Fibroblast of mammary gland (primary cell): ENCODE results near the gene CCN2.

ENCODE experiments used
- DNase-seq: peaks from one replicate; pipeline ENCODE4 v3.0.0-alpha.2; 2010; ENCODE audit warnings: low read depth
- H3K4me3 ChIP-seq: 2 replicates; pipeline ENCODE4 v1.5.1; 2011; ENCODE audit warnings: low read depth, mild to moderate bottlenecking, low read length, moderate library complexity; ENCODE audit not compliant: control insufficient read depth
- TF ChIP-seq, protein P1 (sequence below): conservative IDR thresholded peaks from 2 replicates; pipeline ENCODE4 v1.5.1; 2011; ENCODE audit warnings: low read depth, low read length, inconsistent platforms; ENCODE audit not compliant: control insufficient read depth, insufficient read depth

Gene CCN2

DNA sequence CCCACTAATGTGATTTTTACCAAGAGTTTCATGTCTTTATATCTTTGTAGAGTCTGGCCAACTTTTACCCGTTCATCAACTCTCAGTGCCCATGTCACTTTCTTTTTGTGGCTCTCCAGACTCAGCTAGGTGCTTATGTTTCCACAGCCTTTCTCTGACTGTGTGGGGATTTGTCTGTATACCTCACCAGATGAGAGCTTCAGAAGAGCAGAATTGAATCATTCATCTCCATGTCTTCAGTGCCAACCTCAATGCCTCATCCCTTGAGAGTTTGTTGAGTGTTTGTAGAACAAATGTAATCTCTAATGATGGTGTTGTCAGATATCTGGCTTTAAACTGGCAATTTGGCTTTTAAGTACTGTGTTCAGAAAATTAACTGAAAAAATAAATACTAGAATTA lies 16.8 kb upstream of the CCN2 start:
- TF ChIP-seq, protein P1, sequence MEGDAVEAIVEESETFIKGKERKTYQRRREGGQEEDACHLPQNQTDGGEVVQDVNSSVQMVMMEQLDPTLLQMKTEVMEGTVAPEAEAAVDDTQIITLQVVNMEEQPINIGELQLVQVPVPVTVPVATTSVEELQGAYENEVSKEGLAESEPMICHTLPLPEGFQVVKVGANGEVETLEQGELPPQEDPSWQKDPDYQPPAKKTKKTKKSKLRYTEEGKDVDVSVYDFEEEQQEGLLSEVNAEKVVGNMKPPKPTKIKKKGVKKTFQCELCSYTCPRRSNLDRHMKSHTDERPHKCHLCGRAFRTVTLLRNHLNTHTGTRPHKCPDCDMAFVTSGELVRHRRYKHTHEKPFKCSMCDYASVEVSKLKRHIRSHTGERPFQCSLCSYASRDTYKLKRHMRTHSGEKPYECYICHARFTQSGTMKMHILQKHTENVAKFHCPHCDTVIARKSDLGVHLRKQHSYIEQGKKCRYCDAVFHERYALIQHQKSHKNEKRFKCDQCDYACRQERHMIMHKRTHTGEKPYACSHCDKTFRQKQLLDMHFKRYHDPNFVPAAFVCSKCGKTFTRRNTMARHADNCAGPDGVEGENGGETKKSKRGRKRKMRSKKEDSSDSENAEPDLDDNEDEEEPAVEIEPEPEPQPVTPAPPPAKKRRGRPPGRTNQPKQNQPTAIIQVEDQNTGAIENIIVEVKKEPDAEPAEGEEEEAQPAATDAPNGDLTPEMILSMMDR: no peak
- DNase-seq: peak; percentile 4
- H3K4me3 ChIP-seq: no peak overlapping the region

DNA sequence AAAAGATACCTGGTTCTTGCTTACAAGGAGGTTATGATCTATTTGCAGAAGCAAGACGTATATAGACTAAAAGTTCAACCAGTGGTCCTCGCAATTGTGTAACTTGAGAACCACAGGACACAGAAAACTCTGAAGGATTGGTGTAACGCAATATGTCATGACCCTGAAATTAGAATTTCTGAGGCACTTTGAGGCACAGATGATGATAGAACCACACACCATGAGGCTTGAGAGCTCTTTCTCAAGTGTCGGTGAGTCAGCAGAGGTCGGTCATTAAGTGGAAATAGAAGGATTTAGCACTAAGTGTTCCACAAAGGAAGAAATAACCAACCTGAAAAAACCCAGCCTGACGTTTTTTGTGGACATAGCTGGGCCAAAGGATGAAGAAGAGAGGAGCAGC lies 15.3 kb upstream of the CCN2 start:
- no peak overlapping the region for H3K4me3 ChIP-seq
- peak; percentile 74 for DNase-seq
- TF ChIP-seq, protein P1: no peak

DNA sequence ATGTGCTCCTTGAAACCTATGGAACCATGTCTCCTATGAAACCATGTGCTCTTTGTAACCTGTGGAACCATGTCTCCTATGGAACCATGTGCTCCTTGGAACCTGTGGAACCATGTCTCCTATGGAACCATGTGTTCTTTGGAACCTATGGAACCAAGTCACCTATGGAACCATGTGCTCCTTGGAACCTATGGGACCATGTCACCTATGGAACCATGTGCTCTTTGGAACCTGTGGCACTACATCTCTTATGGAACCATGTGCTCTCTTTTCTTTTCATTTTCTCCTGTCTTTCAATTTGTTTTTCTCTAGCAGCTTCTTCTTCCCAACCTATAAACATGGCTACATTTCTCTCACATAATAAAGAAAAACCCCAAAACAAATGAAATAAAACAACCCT lies 11.9 kb upstream of the CCN2 start:
- DNase-seq: no peak
- H3K4me3 ChIP-seq: no peak overlapping the region
- TF ChIP-seq, protein P1: no peak

DNA sequence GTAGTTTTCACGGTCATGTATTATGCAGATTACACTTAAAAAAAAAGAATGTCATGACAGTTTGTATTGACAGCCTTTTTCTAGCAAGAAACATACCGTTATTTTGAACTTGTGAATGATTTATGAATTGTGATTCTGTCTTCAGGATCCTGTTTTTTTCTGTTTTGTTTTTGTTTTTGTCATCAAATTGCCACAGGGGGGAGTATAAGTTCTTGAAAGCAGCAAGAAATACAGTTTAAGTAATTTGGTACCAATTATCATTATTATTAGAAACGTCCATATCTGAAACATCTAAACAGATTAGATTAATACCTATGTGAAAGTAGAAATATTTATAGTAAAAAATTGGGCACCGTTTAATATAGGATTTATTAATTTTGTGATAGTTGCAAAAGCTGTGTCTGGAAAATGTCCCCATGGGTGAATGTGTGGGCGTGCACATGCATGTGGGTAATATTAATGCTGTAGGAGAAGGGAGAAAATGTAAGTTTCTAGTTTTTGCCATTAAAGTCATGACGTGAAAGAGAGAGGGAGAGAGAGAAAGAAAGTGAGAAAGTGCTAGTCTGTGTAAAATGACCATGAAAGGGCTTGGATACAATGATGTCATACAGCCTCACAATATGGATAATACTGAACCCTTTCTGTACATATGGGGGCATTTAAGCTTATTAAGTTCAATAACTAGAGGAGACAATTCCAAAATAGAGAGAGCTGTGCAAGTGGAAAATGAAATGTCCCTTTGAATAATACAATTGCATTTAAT lies 9.4 kb upstream of the CCN2 start:
- TF ChIP-seq, protein P1: peak; percentile 41
- no peak overlapping the region for H3K4me3 ChIP-seq
- DNase-seq: peak; percentile 52

DNA sequence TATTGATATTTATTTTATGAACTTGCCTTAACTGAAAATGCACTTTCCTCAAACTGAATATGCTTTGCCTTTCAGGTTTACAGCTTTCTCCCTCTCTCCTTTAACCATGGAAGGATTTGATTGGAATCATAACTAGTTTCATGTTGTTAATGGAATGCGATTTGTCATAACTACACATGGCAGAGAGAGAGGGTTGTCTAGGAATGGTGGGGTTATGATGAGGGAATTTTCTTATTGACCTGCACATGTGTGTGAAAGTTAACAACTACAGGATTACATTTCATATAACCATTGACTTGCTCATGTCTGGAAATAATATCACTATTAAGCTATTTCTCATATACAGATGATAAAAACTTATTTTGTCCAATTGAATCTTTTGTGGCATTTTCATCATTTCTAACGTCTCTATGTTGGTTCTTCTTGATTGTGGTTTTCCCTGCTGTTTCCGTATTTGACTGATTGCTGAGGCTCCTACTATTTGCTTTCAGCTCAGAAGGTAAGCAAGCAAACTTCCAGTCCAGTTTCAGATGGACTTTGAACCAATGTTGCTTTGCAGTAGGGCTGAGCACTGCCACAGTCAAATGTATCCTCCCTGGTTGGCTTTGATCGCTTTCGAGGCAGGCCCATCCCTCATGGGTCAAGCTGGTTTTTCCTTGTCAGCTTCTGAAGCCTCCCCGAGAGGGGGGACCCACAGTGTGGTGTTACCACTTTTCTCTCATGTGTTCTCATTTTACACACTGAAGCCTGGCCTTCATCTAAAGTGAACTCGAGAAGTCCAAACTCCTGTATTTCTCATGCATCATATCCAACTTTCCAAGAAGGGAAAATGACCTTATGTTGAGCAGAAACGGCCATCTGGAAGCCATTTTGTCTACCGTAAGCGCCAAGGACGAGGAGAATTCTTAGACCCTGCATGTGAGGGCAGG lies 7.6 kb upstream of the CCN2 start:
- TF ChIP-seq, protein P1: no peak
- no peak overlapping the region for H3K4me3 ChIP-seq
- no peak for DNase-seq

DNA sequence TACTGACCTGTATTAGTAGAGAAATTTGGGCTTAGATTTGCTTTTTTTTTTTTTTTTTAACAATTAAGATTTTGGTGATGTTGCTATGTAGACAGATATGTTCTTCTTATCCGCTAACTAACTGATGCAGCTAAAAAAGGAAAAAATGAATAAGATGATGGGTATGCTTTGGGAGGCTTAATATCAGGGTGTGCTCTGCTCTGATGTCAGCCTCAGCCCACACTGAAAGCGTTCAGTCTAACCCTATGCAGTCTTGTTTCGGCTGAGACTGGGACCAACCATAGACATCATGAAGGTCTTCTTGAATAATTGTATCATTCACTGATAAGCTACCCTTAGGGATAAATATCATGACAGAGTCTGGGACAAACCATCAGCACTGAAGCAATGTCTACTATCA lies 6.9 kb upstream of the CCN2 start:
- H3K4me3 ChIP-seq: no peak overlapping the region
- DNase-seq: no peak
- TF ChIP-seq, protein P1: no peak
